Ovary (tissue), 9 donors: Measurements from ENCODE around the gene GOLGA6L10. TPM values are rescaled to one million over a fixed set of nuclear protein-coding genes. Genes with fewer than 3 reads are reported as not detected.

ENCODE experiments used
- DNase-seq, 5 donors: peaks; one replicate each; pipeline ENCODE4 v3.0.0-alpha.2; 2019 to 2020
- H3K27ac ChIP-seq, 2 donors: fragments of 200-600 bp; one replicate each; pipeline versions ENCODE4 v1.5.1 to v1.8.0; 2019 to 2022
- H3K27me3 ChIP-seq: fragments of 200-600 bp; one replicate; pipeline ENCODE4 v1.8.0; 2022
- H3K36me3 ChIP-seq: fragments of 200-600 bp; sonication (generic); one replicate; pipeline ENCODE4 v1.5.1; 2019
- H3K4me1 ChIP-seq: one replicate; pipeline ENCODE4 v1.8.1; 2013; ENCODE audit warnings: mild to moderate bottlenecking, moderate library complexity; ENCODE audit not compliant: insufficient read depth
- H3K4me3 ChIP-seq: fragments of 200-600 bp; sonication (generic); one replicate; pipeline ENCODE4 v1.5.1; 2017
- H3K9me3 ChIP-seq, 2 donors: fragments of 200-600 bp in 1 of 2; sonication (generic) in 1 of 2; one replicate each; pipeline versions ENCODE4 v1.5.1 to v1.8.1; 2013 to 2019; ENCODE audit warnings: mild to moderate bottlenecking in 1 of 2, moderate library complexity in 1 of 2
- CTCF ChIP-seq, 3 donors: fragments of 450-650 bp in 2 of 3; fragments of 200-600 bp in 1 of 3; IDR thresholded peaks; one replicate each; pipeline versions ENCODE4 v1.5.1 to v1.8.0; 2016 to 2022; ENCODE audit warnings: antibody characterized with exemption in 3 of 3, mild to moderate bottlenecking in 1 of 3
- EP300 ChIP-seq: sonication (generic); formaldehyde crosslinking; IDR thresholded peaks from one replicate; pipeline ENCODE4 v1.6.1; 2017; ENCODE audit warnings: antibody characterized with exemption
- POLR2A ChIP-seq: fragments of 450-650 bp; IDR thresholded peaks from one replicate; pipeline ENCODE4 v1.6.1; 2017; ENCODE audit warnings: antibody characterized with exemption, mild to moderate bottlenecking, moderate library complexity
- WGBS, 3 donors: extraction: QIAGEN DNeasy Blood & Tissue Kit in 1 of 3; methylation state at CpG; one replicate each; pipeline versions ENCODE4 v1.1.5 to v1.1.7; 2013 to 2017; 5-methylcytosine and 5-hydroxymethylcytosine counted together
- intact Hi-C, 4 donors: fragments of 100-400 bp; cut with DNase I; formaldehyde crosslinking; loops; one replicate each; pipeline versions ENCODE4 v1.11.0 to v1.15.1; 2022 to 2023
- polyA plus RNA-seq, 2 donors: library from polyadenylated mRNA; stranded (reverse); fragments of 200-250 nt in 1 of 2; fragments of 350-450 nt in 1 of 2; fragmentation: Illumina TruSeq in 1 of 2; extraction: RNeasy Lipid Tissue Mini Kit (QIAGEN cat#74804) in 1 of 2; gene quantifications; one replicate each; pipeline ENCODE4 v1.2.3, GENCODE V29; 2013 to 2014
- total RNA-seq, 7 donors: library from RNA; depleted of rRNA in 2 of 7; stranded (reverse); fragments of >200 nt in 2 of 7; fragmentation: NEBNext Ultra II Directional in 3 of 7; extraction: Animal tissue kit (Norgen Biotek cat#: 25700) in 3 of 7; gene quantifications; one replicate each; pipeline versions ENCODE4 v1.1.0 to v1.2.4, GENCODE V29; 2016 to 2023
- donor health status: DM: no; HTN: no; CAD: no; lungs with moderate emphysema.
- donor health status: DM: no; HTN: no; CAD: no.
- donor health status: Bipolar disorder and iron deficiency.
- donor health status: DM: yes; HTN: yes; CAD: no.
- donor health status: DM: no; HTN: no; CAD: no.
- donor health status: DM: yes; HTN: yes; CAD: no.

Gene GOLGA6L10
- total and polyA plus RNA-seq, 9 donors: 0.43 to 3.3 (median 1.5) TPM

- Histone ChIP-seq H3K27ac (no peak overlapping the region), H3K27me3 (no peaks in the 10 kb centered on the region), H3K4me1 (no peaks in the 10 kb centered on the region), H3K4me3 (no peak overlapping the region), H3K9me3 (no peaks in the 10 kb centered on the region), H3K36me3 (no peaks in the 10 kb centered on the region)
- TF ChIP-seq POLR2A (no peak), CTCF (IDR thresholded peaks at IDR 0.05) (no peak), EP300 (no peak)
- 10 to 13% (median 12%) methylated on average over 32 to 44 of the region's 44 CpGs for WGBS, 3 donors
- no peak for DNase-seq
- intact Hi-C loops: no loop called here
Measured at GRCh38 chr15:82298520-82298919, 50.8 kb downstream of the GOLGA6L10 start.

GRCh38 chr15:82298032-82298431, 51.2 kb downstream of the GOLGA6L10 start:
- no peak overlapping the region for H3K27ac ChIP-seq
- 92 to 94% (median 92%) methylated on average over 13 of the region's 13 CpGs for WGBS, 3 donors
- no peak for DNase-seq
- intact Hi-C loops: no loop called here
- no peak for TF ChIP-seq EP300
- no peak for TF ChIP-seq CTCF (IDR thresholded peaks at IDR 0.05)
- TF ChIP-seq POLR2A: no peak
- H3K36me3 ChIP-seq: no peaks in the 10 kb centered on the region
- H3K27me3 ChIP-seq: no peaks in the 10 kb centered on the region
- H3K9me3 ChIP-seq: no peaks in the 10 kb centered on the region
- no peak overlapping the region for H3K4me3 ChIP-seq
- no peaks in the 10 kb centered on the region for H3K4me1 ChIP-seq

GRCh38 chr15:82297546-82297945, 51.7 kb downstream of the GOLGA6L10 start:
- no peak overlapping the region for H3K4me3 ChIP-seq
- H3K9me3 ChIP-seq: no peaks in the 10 kb centered on the region
- TF ChIP-seq CTCF (IDR thresholded peaks at IDR 0.05): no peak
- no peak for TF ChIP-seq EP300
- TF ChIP-seq POLR2A: no peak
- H3K27ac ChIP-seq: no peak overlapping the region
- intact Hi-C loops: no loop called here
- DNase-seq: no peak
- 88 to 94% (median 90%) methylated on average over 5 of the region's 5 CpGs for WGBS, 3 donors
- no peaks in the 10 kb centered on the region for H3K27me3 ChIP-seq
- H3K36me3 ChIP-seq: no peaks in the 10 kb centered on the region
- H3K4me1 ChIP-seq: no peaks in the 10 kb centered on the region

- TF ChIP-seq CTCF (IDR thresholded peaks at IDR 0.05): no peak
- TF ChIP-seq EP300: no peak
- no peak for TF ChIP-seq POLR2A
- Histone ChIP-seq H3K9me3 (no peaks in the 10 kb centered on the region), H3K27ac (no peak overlapping the region), H3K4me3 (no peak overlapping the region), H3K27me3 (no peaks in the 10 kb centered on the region), H3K4me1 (no peaks in the 10 kb centered on the region), H3K36me3 (no peaks in the 10 kb centered on the region)
- intact Hi-C loops: no loop called here
- 55 to 60% (median 59%) methylated on average over 11 of the region's 11 CpGs for WGBS, 3 donors
- no peak for DNase-seq
Measured at GRCh38 chr15:82294061-82294690, 55.1 kb downstream of the GOLGA6L10 start.
